IMR-90 (cell line): Measurements from ENCODE around the gene TBCD.

ENCODE experiments used
- BHLHE40 ChIP-seq: fragments of 150-350 bp; IDR thresholded peaks from 2 replicates; pipeline ENCODE4 v1.6.1; 2016; ENCODE audit warnings: mild to moderate bottlenecking, low read depth, low read length
- CEBPB ChIP-seq: IDR thresholded peaks from 2 replicates; pipeline ENCODE4 v1.6.1; 2012; ENCODE audit warnings: low read depth, low read length, improper control_type of control experiment
- CHD1 ChIP-seq: IDR thresholded peaks from 2 replicates; pipeline ENCODE4 v1.6.1; 2012; ENCODE audit warnings: low read depth, low read length, improper control_type of control experiment
- FOS ChIP-seq: fragments of 150-350 bp; IDR thresholded peaks from 2 replicates; pipeline ENCODE4 v1.6.1; 2016; ENCODE audit warnings: low read depth, low read length
- MAFK ChIP-seq: IDR thresholded peaks from 2 replicates; pipeline ENCODE4 v1.6.1; 2012; ENCODE audit warnings: low read depth, low read length, improper control_type of control experiment
- MAZ ChIP-seq: IDR thresholded peaks from 2 replicates; pipeline ENCODE4 v1.6.1; 2012; ENCODE audit warnings: low read depth, mild to moderate bottlenecking, low read length, improper control_type of control experiment, moderate library complexity, borderline replicate concordance
- MXI1 ChIP-seq: IDR thresholded peaks from 2 replicates; pipeline ENCODE4 v1.6.1; 2012; ENCODE audit warnings: low read depth, mild to moderate bottlenecking, low read length, moderate library complexity, borderline replicate concordance
- NFE2L2 ChIP-seq: fragments of 150-350 bp; IDR thresholded peaks from 2 replicates; pipeline ENCODE4 v1.6.1; 2016; ENCODE audit warnings: low read depth, mild to moderate bottlenecking, low read length
- POLR2A ChIP-seq: IDR thresholded peaks from 2 replicates; pipeline ENCODE4 v1.6.1; 2012; ENCODE audit warnings: mild to moderate bottlenecking, low read depth, low read length
- RAD21 ChIP-seq: IDR thresholded peaks from 2 replicates; pipeline ENCODE4 v1.6.1; 2012; ENCODE audit warnings: low read length, improper control_type of control experiment
- RCOR1 ChIP-seq: IDR thresholded peaks from 2 replicates; pipeline ENCODE4 v1.6.1; 2012; ENCODE audit warnings: mild to moderate bottlenecking, low read length, improper control_type of control experiment; ENCODE audit not compliant: insufficient replicate concordance
- RFX5 ChIP-seq: IDR thresholded peaks from 2 replicates; pipeline ENCODE4 v1.8.0; 2012; ENCODE audit warnings: low read depth, mild to moderate bottlenecking, low read length, moderate library complexity
- USF2 ChIP-seq: fragments of 150-350 bp; IDR thresholded peaks from 2 replicates; pipeline ENCODE4 v1.6.1; 2017; ENCODE audit warnings: mild to moderate bottlenecking, antibody characterized with exemption, low read length, low read depth
- TF ChIP-seq, protein P1 (sequence below): conservative IDR thresholded peaks from 2 replicates; pipeline ENCODE4 v1.5.1; 2012; ENCODE audit warnings: mild to moderate bottlenecking, low read depth, low read length, improper control_type of control experiment

- no peak for TF ChIP-seq POLR2A
- no peak for TF ChIP-seq CHD1
- TF ChIP-seq, protein P1, sequence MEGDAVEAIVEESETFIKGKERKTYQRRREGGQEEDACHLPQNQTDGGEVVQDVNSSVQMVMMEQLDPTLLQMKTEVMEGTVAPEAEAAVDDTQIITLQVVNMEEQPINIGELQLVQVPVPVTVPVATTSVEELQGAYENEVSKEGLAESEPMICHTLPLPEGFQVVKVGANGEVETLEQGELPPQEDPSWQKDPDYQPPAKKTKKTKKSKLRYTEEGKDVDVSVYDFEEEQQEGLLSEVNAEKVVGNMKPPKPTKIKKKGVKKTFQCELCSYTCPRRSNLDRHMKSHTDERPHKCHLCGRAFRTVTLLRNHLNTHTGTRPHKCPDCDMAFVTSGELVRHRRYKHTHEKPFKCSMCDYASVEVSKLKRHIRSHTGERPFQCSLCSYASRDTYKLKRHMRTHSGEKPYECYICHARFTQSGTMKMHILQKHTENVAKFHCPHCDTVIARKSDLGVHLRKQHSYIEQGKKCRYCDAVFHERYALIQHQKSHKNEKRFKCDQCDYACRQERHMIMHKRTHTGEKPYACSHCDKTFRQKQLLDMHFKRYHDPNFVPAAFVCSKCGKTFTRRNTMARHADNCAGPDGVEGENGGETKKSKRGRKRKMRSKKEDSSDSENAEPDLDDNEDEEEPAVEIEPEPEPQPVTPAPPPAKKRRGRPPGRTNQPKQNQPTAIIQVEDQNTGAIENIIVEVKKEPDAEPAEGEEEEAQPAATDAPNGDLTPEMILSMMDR = no peak
- TF ChIP-seq BHLHE40 = no peak
- no peak for TF ChIP-seq CEBPB
- TF ChIP-seq USF2 = no peak
- TF ChIP-seq FOS = peak; percentile 63; the same call in 1 of the 2 replicates
- no peak for TF ChIP-seq RCOR1
- 0 out of 2 replicates have a peak, but pooled peaks have one; percentile 18 for TF ChIP-seq MXI1
- no peak for TF ChIP-seq MAFK
- TF ChIP-seq RAD21 = no peak
- no peak for TF ChIP-seq NFE2L2
- peak; percentile 40; the same call in 1 of the 2 replicates for TF ChIP-seq MAZ
- TF ChIP-seq RFX5 = no peak
Measured at GRCh38 chr17:82859431-82860403, 107.9 kb downstream of the TBCD start.
